Endothelial cell of umbilical vein (primary cell): Measurements from ENCODE around the gene VSTM2B. TPM values are rescaled to one million over a fixed set of nuclear protein-coding genes. Genes with fewer than 3 reads are reported as not detected.

ENCODE experiments used
- BruUV-seq: library from RNA; stranded (reverse); fragments of 400-500 nt; replicated peaks from 2 replicates; lab custom pipeline; 2021; lab: Mats Ljungman, UMichigan
- CTCF ChIA-PET: fragments of 300-600, 350-600 bp; sonication (Branson Sonifier 250); formaldehyde crosslinking; loops from one replicate; lab custom pipeline; 2021; ENCODE audit warnings: antibody characterized with exemption, inconsistent platforms; lab: Charles Lee
- POLR2A ChIA-PET: fragments of 300-600, 350-600 bp; sonication (Branson Sonifier 250); formaldehyde crosslinking; loops from one replicate; lab custom pipeline; 2021; ENCODE audit warnings: antibody characterized with exemption, inconsistent platforms; lab: Charles Lee
- DNase-seq: peaks from one replicate; pipeline ENCODE4 v3.0.0-alpha.2; 2011; ENCODE audit warnings: low read depth, low spot score
- FAIRE-seq: peaks from 2 replicates; lab custom pipeline; 2011; peaks lifted over from hg19 to GRCh38; lab: Jason Lieb, UNC
- H2AFZ ChIP-seq: 2 replicates; pipeline ENCODE4 v1.6.0; 2012; ENCODE audit warnings: low read depth, low read length, control low read depth, inconsistent platforms
- H3K27ac ChIP-seq: 2 replicates; pipeline ENCODE4 v1.5.1; 2011; ENCODE audit warnings: low read depth, mild to moderate bottlenecking, control low read depth, low read length, moderate library complexity; ENCODE audit not compliant: insufficient read depth
- H3K27me3 ChIP-seq, 2 experiments: 2 replicates each; pipeline versions ENCODE4 v1.6.0 to v1.6.1; 2011; ENCODE audit warnings: low read length in 2 of 2, mixed read lengths in 1 of 2; ENCODE audit not compliant: control insufficient read depth in 2 of 2, insufficient read depth in 2 of 2
- H3K36me3 ChIP-seq, 2 experiments: 2 replicates in 1 of 2; 3 replicates in 1 of 2; pipeline ENCODE4 v1.5.1; 2011; ENCODE audit warnings: low read length in 2 of 2, mild to moderate bottlenecking in 1 of 2, moderate library complexity in 1 of 2; ENCODE audit not compliant: control insufficient read depth in 2 of 2, insufficient read depth in 2 of 2; ENCODE audit errors: extremely low read depth in 1 of 2
- H3K4me1 ChIP-seq: 3 replicates; pipeline ENCODE4 v1.5.1; 2011; ENCODE audit warnings: mild to moderate bottlenecking, low read length; ENCODE audit not compliant: control insufficient read depth, insufficient read depth; ENCODE audit errors: extremely low read depth
- H3K4me2 ChIP-seq: 2 replicates; pipeline ENCODE4 v1.6.1; 2011; ENCODE audit warnings: low read length, control low read depth, mixed read lengths; ENCODE audit not compliant: insufficient read depth
- H3K4me3 ChIP-seq, 3 experiments: fragments of 200-600 bp in 1 of 3; sonication (generic), shearing (Covaris generic) in 1 of 3; replicated peaks in 1 of 3; 2 replicates each; pipeline ENCODE4 v1.5.1; 2011 to 2016; ENCODE audit warnings: control low read depth in 3 of 3, low read length in 3 of 3, mild to moderate bottlenecking in 2 of 3, inconsistent platforms in 1 of 3, low read depth in 1 of 3, moderate library complexity in 1 of 3; ENCODE audit not compliant: insufficient read depth in 1 of 3
- H3K79me2 ChIP-seq: 2 replicates; pipeline ENCODE4 v1.6.0; 2012; ENCODE audit warnings: low read length, inconsistent platforms; ENCODE audit not compliant: control insufficient read depth, insufficient read depth
- H3K9ac ChIP-seq: replicated peaks from 2 replicates; pipeline ENCODE3; 2011; ENCODE audit warnings: low read length, control low read depth; ENCODE audit not compliant: insufficient read depth; ENCODE audit errors: extremely low read depth
- H3K9me1 ChIP-seq: replicated peaks from 3 replicates; pipeline ENCODE4 v1.6.0; 2011; ENCODE audit warnings: mild to moderate bottlenecking, low read length; ENCODE audit not compliant: control insufficient read depth, insufficient read depth; ENCODE audit errors: extremely low read depth
- H3K9me3 ChIP-seq: replicated peaks from 2 replicates; pipeline ENCODE4 v1.5.1; 2012; ENCODE audit warnings: low read length, inconsistent platforms; ENCODE audit not compliant: control insufficient read depth, insufficient read depth
- H4K20me1 ChIP-seq: replicated peaks from 2 replicates; pipeline ENCODE3; 2011; ENCODE audit warnings: mild to moderate bottlenecking, low read length; ENCODE audit not compliant: control insufficient read depth, insufficient read depth; ENCODE audit errors: extremely low read depth
- CTCF ChIP-seq, 2 donors: IDR thresholded peaks; 1 replicate in 1 of 2; 2 replicates in 1 of 2; pipeline ENCODE4 v1.5.1; 2011; ENCODE audit warnings: low read length in 2 of 2, mild to moderate bottlenecking in 2 of 2, moderate library complexity in 2 of 2, control low read depth in 1 of 2, inconsistent platforms in 1 of 2, low read depth in 1 of 2; ENCODE audit not compliant: insufficient read depth in 1 of 2; ENCODE audit errors: extremely low read depth in 1 of 2
- EZH2 ChIP-seq: IDR thresholded peaks from 2 replicates; pipeline ENCODE4 v1.6.1; 2012; ENCODE audit warnings: borderline replicate concordance, low read depth, mild to moderate bottlenecking, moderate library complexity, low read length, inconsistent platforms; ENCODE audit not compliant: severe bottlenecking
- FOS ChIP-seq: IDR thresholded peaks from 2 replicates; pipeline ENCODE4 v1.6.1; 2011; ENCODE audit warnings: mild to moderate bottlenecking, low read length, moderate library complexity, borderline replicate concordance; ENCODE audit not compliant: insufficient read depth
- GATA2 ChIP-seq: IDR thresholded peaks from 2 replicates; pipeline ENCODE4 v1.7.0; 2011; ENCODE audit warnings: low read depth, mild to moderate bottlenecking, moderate library complexity, mixed read lengths, low read length; ENCODE audit not compliant: insufficient read length, insufficient read depth
- JUN ChIP-seq: IDR thresholded peaks from 2 replicates; pipeline ENCODE4 v1.6.1; 2011; ENCODE audit warnings: borderline replicate concordance, low read depth; ENCODE audit not compliant: insufficient read length, insufficient read depth
- MAX ChIP-seq: IDR thresholded peaks from 2 replicates; pipeline ENCODE4 v1.6.1; 2011; ENCODE audit not compliant: insufficient read depth, insufficient read length
- MYC ChIP-seq: IDR thresholded peaks from one replicate; pipeline ENCODE4 v1.6.1; 2011; ENCODE audit warnings: mild to moderate bottlenecking, low read depth, low read length
- POLR2A ChIP-seq: IDR thresholded peaks from 2 replicates; pipeline ENCODE4 v1.6.1; 2012; ENCODE audit warnings: low read depth, mild to moderate bottlenecking, control low read depth, low read length
- POLR2AphosphoS5 ChIP-seq: IDR thresholded peaks from 2 replicates; pipeline ENCODE4 v1.6.1; 2012; ENCODE audit warnings: low read depth, mild to moderate bottlenecking, control low read depth, low read length, moderate library complexity; ENCODE audit not compliant: insufficient read depth
- dilution Hi-C: fragments of 300-500 bp; cut with MboI; formaldehyde crosslinking; loops from one replicate; pipeline ENCODE4 v1.15.0; 2019; ENCODE audit warnings: low sequenced_read_pairs; ENCODE audit not compliant: extremely low pct_ligation_motif_present
- intact Hi-C: fragments of 100-400 bp; cut with micrococcal nuclease; formaldehyde crosslinking; loops from one replicate; pipeline ENCODE4 v1.10.0; 2022
- polyA plus RNA-seq, 4 experiments: library from polyadenylated mRNA; depleted of rRNA in 3 of 4; stranded (reverse) in 3 of 4; unstranded in 1 of 4; fragments of >200 nt; gene quantifications; 2 replicates each; pipeline versions ENCODE4 v1.2.1 to v1.2.3, GENCODE V29; 2011 to 2012; ENCODE audit warnings: missing spikeins in 1 of 4
- total RNA-seq: library from RNA; stranded (reverse); gene quantifications from 2 replicates; pipeline ENCODE4 v1.2.3, GENCODE V29; 2021

The VSTM2B gene
- total and polyA plus RNA-seq, 2 donors (not counting 3 experiments of a cell fraction or from before 2014, with no cell fraction given) = not detected

GRCh38 chr19:29612121-29612520, 86.3 kb downstream of the VSTM2B start:
- ChIA-PET CTCF (interaction anchor here (0.9 to 7.8 kb wide), 5 partner anchors 36 to 104 kb away, joined by 3 to 210 read pairs (median 30); partner anchors contain the start of genes C19orf12 and PLEKHF1), POLR2A (no interaction called here)
- FAIRE-seq (no peak), DNase-seq (no peak)
- BruUV-seq = no TSS peak
- Histone ChIP-seq H3K9me3 (no peaks in the 10 kb centered on the region), H3K27ac (no peak overlapping the region), H4K20me1 (no peaks in the 10 kb centered on the region), H3K9me1 (no peaks in the 10 kb centered on the region), H3K27me3 (no peaks in the 10 kb centered on the region), H3K4me3 (no peak overlapping the region), H2AFZ (no peak overlapping the region), H3K4me1 (no peaks in the 10 kb centered on the region), H3K79me2 (no peaks in the 10 kb centered on the region), H3K9ac (no peak overlapping the region), H3K36me3 (peaks cover 4 to 28% of the 10 kb centered on the region in 2 experiments), H3K4me2 (no peak overlapping the region)
- no peak for TF ChIP-seq JUN
- TF ChIP-seq MAX = no peak
- TF ChIP-seq CTCF (IDR thresholded peaks at IDR 0.05; ENCODE audit: extremely low read depth in 1 of 2, insufficient read depth in 1 of 2, low read depth in 1 of 2, low read length in 2 of 2) = no peak
- no peak for TF ChIP-seq GATA2
- no peak for TF ChIP-seq EZH2
- TF ChIP-seq MYC = no peak
- no peak for TF ChIP-seq POLR2AphosphoS5
- TF ChIP-seq FOS = no peak
- no peak for TF ChIP-seq POLR2A
- dilution Hi-C loops = no loop called here
- intact Hi-C loops = no loop called here
